Activated B cell treated with CpG ODN at 0.5 μM for 24 hours (primary cell): ENCODE results near the gene CYB561D1. TPM values are rescaled to one million over a fixed set of nuclear protein-coding genes. Genes with fewer than 3 reads are reported as not detected.

ENCODE experiments used
- ATAC-seq: fragments of 200-7000 bp; cut with Tn5 transposase; one replicate; pipeline ENCODE4 v1.10.0; 2021; ENCODE audit warnings: low read depth, mild to moderate bottlenecking, moderate library complexity
- CTCF ChIA-PET: fragments of 350-600 bp; sonication (Branson Sonifier 250); formaldehyde crosslinking; loops from one replicate; lab custom pipeline; 2021; ENCODE audit warnings: antibody characterized with exemption; lab: Charles Lee
- POLR2A ChIA-PET: fragments of 350-600 bp; sonication (Branson Sonifier 250); formaldehyde crosslinking; loops from one replicate; lab custom pipeline; 2021; ENCODE audit warnings: antibody characterized with exemption; lab: Charles Lee
- DNase-seq: peaks from one replicate; pipeline ENCODE4 v3.0.0; 2022
- H3K27ac Mint-ChIP-seq: one replicate; pipeline ENCODE4 v1.8.0; 2020; ENCODE audit warnings: mixed read lengths
- H3K27me3 Mint-ChIP-seq: one replicate; pipeline ENCODE4 v1.8.0; 2021; ENCODE audit warnings: mixed read lengths
- H3K36me3 Mint-ChIP-seq: one replicate; pipeline ENCODE4 v1.8.0; 2021; ENCODE audit warnings: low read depth, mixed read lengths
- H3K4me1 Mint-ChIP-seq: one replicate; pipeline ENCODE4 v1.8.0; 2021; ENCODE audit warnings: mixed read lengths
- H3K4me3 Mint-ChIP-seq: one replicate; pipeline ENCODE4 v1.8.0; 2020; ENCODE audit warnings: mild to moderate bottlenecking, mixed read lengths
- H3K9me3 Mint-ChIP-seq: one replicate; pipeline ENCODE4 v1.8.0; 2020; ENCODE audit warnings: mixed read lengths
- CTCF ChIP-seq: fragments of 200-600 bp; IDR thresholded peaks from one replicate; pipeline ENCODE4 v1.8.0; 2022; ENCODE audit warnings: antibody characterized with exemption, mild to moderate bottlenecking
- intact Hi-C: fragments of 100-400 bp; cut with micrococcal nuclease; formaldehyde crosslinking; loops from one replicate; pipeline ENCODE4 v1.15.1; 2024
- total RNA-seq: library from RNA; stranded (reverse); gene quantifications from 2 replicates; pipeline ENCODE4 v1.2.3, GENCODE V29; 2022

The CYB561D1 gene
- total RNA-seq, 1 donor from 2014 or later: 18.1 TPM

DNA sequence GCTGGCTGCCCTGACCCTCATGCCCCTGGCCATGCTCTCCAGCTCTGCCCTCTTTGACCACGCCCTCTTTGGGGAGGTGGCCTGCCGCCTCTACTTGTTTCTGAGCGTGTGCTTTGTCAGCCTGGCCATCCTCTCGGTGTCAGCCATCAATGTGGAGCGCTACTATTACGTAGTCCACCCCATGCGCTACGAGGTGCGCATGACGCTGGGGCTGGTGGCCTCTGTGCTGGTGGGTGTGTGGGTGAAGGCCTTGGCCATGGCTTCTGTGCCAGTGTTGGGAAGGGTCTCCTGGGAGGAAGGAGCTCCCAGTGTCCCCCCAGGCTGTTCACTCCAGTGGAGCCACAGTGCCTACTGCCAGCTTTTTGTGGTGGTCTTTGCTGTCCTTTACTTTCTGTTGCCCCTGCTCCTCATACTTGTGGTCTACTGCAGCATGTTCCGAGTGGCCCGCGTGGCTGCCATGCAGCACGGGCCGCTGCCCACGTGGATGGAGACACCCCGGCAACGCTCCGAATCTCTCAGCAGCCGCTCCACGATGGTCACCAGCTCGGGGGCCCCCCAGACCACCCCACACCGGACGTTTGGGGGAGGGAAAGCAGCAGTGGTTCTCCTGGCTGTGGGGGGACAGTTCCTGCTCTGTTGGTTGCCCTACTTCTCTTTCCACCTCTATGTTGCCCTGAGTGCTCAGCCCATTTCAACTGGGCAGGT, 49.5 kb downstream of the CYB561D1 start:
- ATAC-seq (no peak), DNase-seq (no peak)
- Mint-ChIP-seq H3K4me1 (peaks cover 20% of the 10 kb centered on the region), H3K36me3 (peaks cover 9% of the 10 kb centered on the region), H3K27me3 (no peaks in the 10 kb centered on the region), H3K4me3 (no peak overlapping the region), H3K27ac (no peak overlapping the region), H3K9me3 (no peaks in the 10 kb centered on the region)
- POLR2A ChIA-PET: interaction anchor here (0.6 kb wide), 3 partner anchors 60 to 158 kb away, joined by 3 to 8 read pairs (median 4); no protein-coding TSS in a partner anchor
- no peak for TF ChIP-seq CTCF
- intact Hi-C loops: no loop called here
- CTCF ChIA-PET: interaction anchor here (0.9 to 4.3 kb wide), 7 partner anchors 11 to 441 kb away, joined by 3 to 71 read pairs (median 15); partner anchors contain the start of genes AHCYL1 and CYB561D1

DNA sequence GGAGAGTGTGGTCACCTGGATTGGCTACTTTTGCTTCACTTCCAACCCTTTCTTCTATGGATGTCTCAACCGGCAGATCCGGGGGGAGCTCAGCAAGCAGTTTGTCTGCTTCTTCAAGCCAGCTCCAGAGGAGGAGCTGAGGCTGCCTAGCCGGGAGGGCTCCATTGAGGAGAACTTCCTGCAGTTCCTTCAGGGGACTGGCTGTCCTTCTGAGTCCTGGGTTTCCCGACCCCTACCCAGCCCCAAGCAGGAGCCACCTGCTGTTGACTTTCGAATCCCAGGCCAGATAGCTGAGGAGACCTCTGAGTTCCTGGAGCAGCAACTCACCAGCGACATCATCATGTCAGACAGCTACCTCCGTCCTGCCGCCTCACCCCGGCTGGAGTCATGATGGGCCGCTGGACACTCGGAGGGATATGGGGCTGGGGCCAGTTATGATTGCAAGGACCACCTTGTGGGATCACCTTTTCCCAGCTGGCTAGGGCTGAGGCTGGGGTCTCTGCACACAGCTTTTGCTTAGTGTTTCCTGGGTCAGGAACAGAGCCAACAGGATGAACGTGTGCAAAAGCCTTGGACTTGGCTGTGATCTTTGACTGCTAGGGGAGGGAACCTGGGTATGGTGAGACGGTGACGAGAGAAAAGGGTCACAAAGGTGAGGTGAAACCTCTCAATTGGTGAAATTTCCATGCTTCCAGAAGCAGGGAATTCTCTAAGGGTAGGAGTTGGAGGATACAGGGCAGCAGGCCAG, 50.3 kb downstream of the CYB561D1 start:
- peaks cover 16% of the 10 kb centered on the region for H3K36me3 Mint-ChIP-seq
- no peak for TF ChIP-seq CTCF
- DNase-seq (no peak), ATAC-seq (no peak)
- H3K27me3 Mint-ChIP-seq: no peaks in the 10 kb centered on the region
- ChIA-PET CTCF (interaction anchor here (0.9 to 4.3 kb wide), 8 partner anchors 12 to 441 kb away, joined by 3 to 71 read pairs (median 24); partner anchors contain the start of genes AHCYL1 and CYB561D1), POLR2A (interaction anchor here (0.6 kb wide), 1 partner anchor 104 kb away, joined by 8 read pairs; no protein-coding TSS in a partner anchor)
- intact Hi-C loops: no loop called here
- H3K4me1 Mint-ChIP-seq: peaks cover 27% of the 10 kb centered on the region
- H3K4me3 Mint-ChIP-seq: no peak overlapping the region
- H3K27ac Mint-ChIP-seq: no peak overlapping the region
- no peaks in the 10 kb centered on the region for H3K9me3 Mint-ChIP-seq

- DNase-seq: peak; percentile 63
- Mint-ChIP-seq H3K27ac (peak overlapping the region; percentile 99), H3K36me3 (peaks cover 17% of the 10 kb centered on the region), H3K4me1 (peaks cover 49% of the 10 kb centered on the region), H3K4me3 (peak overlapping the region; percentile 100), H3K27me3 (no peaks in the 10 kb centered on the region), H3K9me3 (no peaks in the 10 kb centered on the region)
- ChIA-PET CTCF (interaction anchor here (0.6 to 4.3 kb wide), 30 partner anchors 10 to 483 kb away, joined by 3 to 71 read pairs (median 6); partner anchors contain the start of genes AHCYL1, AMPD2, GNAT2 and GSTM1), POLR2A (interaction anchor here (0.7 to 1.9 kb wide), 14 partner anchors 14 to 465 kb away, joined by 3 to 13 read pairs (median 4); partner anchors contain the start of genes AHCYL1, AMPD2, ATXN7L2 and GNAT2)
- intact Hi-C loops: loop anchor here (1.0 to 5.0 kb wide), 8 partner anchors 84 to 666 kb away; partner anchors contain the start of genes CSF1, GSTM1, KCNC4 and WDR47
- ATAC-seq: peak; percentile 45
- peak; percentile 20 for TF ChIP-seq CTCF
These were observed 52.6 kb downstream of the CYB561D1 start for GRCh38 chr1:109546311-109547109.

DNA sequence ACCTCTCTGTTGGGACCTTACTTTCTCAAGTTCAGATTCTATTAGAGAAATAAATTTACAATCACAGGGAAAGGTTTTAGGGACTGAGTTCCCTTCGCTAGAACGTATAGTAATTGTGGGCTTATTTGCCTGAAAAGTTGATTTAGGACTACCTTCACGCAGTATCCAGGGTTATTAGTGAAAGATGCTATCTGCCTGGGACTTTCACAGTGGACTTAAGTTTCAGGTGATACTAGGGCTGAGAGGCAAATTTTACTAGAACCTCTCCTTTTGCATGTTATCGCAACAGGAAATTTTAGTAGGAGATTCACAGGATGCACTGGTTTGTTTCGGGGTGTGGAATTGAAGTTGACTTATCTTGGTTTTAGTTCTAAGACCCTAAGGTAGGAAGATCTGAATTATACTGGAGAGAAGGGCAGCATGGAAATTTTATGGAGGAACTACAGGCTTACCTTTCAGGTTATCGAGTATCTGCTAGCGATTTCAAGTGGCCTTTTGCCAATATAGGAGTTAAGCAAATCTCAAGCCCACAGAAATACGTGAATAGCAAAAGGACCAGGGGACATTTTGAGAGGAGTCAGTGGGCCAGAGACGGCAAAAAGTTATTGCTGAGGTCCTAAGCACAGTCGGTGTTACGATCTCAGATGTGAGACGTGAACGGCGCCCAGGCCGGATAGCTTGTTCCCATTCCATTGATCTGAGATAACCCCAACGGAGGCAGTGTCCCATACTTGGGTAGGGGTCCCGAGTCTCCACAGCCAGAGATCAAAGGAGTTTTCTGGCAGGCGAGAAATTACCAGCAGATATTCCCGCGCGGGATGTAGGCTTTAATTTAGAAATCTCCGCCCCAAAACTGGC, 53.8 kb downstream of the CYB561D1 start:
- peak overlapping the region; percentile 99 for H3K27ac Mint-ChIP-seq
- DNase-seq: no peak
- CTCF ChIA-PET: interaction anchor here (0.8 to 4.3 kb wide), 15 partner anchors 14 to 436 kb away, joined by 3 to 45 read pairs (median 7); partner anchors contain the start of genes AHCYL1, ATXN7L2 and GSTM1
- ATAC-seq: peak; percentile 12
- peaks cover 17% of the 10 kb centered on the region for H3K36me3 Mint-ChIP-seq
- no peak for TF ChIP-seq CTCF
- H3K27me3 Mint-ChIP-seq: no peaks in the 10 kb centered on the region
- H3K4me3 Mint-ChIP-seq: peak overlapping the region; percentile 100
- H3K9me3 Mint-ChIP-seq: no peaks in the 10 kb centered on the region
- POLR2A ChIA-PET: interaction anchor here (0.5 to 2.7 kb wide), 30 partner anchors 11 to 1901 kb away, joined by 3 to 35 read pairs (median 6); partner anchors contain the start of genes AHCYL1, AMPD2, ATXN7L2 and CLCC1
- H3K4me1 Mint-ChIP-seq: peaks cover 52% of the 10 kb centered on the region
- intact Hi-C loops: loop anchor here (1.0 to 5.0 kb wide), 9 partner anchors 64 to 665 kb away; partner anchors contain the start of genes AHCYL1, AMPD2, ATXN7L2 and CSF1
